GM10266 (cell line): ENCODE data around the gene NFASC.

Experiments
- DNase-seq: peaks from one replicate; pipeline ENCODE4 v3.0.0; 2012; ENCODE audit errors: extremely low spot score
- CTCF ChIP-seq: IDR thresholded peaks from 2 replicates; pipeline ENCODE4 v1.5.1; 2012; ENCODE audit warnings: mild to moderate bottlenecking, low read depth; ENCODE audit not compliant: control insufficient read depth, insufficient read depth; ENCODE audit errors: missing control alignments

The NFASC gene

DNA sequence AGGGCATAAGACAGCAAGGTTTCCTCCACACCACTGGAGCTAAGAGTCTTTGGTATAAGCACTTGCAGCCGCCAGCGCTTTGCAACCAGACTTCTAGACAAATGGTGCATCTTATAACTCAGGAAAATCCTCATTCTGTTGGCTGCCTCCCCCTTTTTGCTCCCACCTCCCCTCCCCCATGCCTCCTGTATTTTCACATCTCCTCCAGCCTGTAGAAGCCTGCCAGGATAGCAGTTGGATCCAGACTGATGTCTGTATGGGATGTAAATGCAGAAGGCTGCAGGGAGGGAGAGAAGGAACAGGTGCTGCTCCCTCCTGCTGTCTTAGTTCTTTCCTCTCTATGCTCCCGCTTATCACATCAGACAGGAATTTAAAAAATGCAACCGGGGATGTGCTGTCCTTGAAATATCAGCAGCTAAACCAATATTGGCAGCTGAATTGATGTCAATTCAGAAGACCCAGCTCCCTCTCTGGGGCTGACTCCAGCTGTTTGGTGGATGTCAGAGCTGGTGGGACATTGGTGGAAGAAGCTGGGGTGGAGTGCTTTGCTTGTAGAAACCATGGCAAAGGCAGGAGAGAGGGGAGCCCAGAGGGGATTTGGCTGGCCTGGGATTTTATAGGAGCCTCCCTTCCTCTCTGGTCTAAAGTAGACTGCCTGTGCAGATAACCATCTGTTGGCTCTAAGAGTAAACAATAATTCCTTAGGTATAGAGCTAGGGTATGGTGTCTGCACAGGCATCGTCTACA is 53.5 kb downstream of the NFASC start:
- no peak for DNase-seq
- TF ChIP-seq CTCF, result no peak

DNA sequence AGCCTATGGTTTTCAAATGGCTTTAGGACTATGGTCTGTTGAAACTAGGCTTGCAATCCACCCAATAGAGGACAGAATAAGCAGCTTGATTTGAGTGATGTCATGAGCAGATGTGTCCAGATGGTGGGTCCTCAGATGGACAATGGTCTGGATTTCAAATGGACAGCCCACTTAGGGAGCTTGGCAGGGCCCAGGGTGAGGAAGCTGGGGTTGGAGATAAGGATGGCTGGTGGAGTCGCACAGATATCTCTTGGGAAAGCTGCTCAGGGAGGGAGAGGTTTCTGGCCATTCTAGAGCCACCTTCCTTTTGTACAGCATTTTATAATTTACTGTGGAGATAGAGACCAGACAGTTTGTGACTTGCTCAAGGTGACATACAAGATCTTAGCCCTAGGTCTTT is 55.0 kb downstream of the NFASC start:
- DNase-seq, result no peak
- TF ChIP-seq CTCF, result no peak

DNA sequence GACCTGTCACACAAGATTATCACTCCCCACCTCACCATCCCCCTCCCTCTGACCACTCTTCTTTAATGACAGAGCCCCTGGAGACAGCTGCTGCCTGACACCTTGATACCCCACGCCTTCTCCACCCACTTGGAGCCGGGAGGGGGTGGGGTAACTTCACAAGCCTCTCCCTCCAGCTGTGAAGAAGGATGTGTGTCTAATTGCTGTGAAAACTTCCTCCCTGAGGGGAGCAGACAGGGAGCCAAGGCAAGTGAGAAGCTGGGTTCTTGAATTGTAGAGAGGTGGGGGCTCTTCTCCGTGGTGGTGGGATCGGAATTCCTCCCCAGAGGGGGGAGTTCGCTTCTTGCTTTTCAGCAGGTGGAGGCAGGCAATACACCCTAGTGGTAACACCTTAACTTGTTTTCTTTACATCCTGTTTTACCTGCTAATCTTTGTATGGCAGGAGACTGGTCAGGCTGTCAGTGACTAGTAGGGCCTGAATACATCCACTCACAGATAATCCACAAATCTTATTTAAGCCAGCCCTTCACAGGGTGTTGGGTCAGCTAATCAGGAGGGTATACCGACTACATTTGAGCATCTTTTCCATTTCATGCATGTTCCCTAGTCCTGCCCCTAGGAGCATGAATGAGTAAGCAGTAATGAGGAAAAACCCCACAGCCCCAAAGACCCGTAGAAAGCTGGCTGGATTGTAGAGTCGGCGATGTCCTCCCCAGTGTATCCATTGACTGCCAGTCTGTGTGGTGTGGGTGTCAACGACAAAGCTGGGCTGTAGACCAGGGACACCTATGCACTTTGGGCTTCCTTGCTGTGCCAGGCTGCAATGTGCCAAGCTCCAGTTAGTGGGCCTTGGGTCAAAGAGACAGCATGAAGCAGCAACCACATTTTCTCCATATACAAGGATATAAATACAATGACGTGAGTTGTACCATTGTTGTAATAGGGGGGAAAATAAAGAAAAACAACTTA is 57.3 kb downstream of the NFASC start:
- TF ChIP-seq CTCF, result no peak
- no peak for DNase-seq

DNA sequence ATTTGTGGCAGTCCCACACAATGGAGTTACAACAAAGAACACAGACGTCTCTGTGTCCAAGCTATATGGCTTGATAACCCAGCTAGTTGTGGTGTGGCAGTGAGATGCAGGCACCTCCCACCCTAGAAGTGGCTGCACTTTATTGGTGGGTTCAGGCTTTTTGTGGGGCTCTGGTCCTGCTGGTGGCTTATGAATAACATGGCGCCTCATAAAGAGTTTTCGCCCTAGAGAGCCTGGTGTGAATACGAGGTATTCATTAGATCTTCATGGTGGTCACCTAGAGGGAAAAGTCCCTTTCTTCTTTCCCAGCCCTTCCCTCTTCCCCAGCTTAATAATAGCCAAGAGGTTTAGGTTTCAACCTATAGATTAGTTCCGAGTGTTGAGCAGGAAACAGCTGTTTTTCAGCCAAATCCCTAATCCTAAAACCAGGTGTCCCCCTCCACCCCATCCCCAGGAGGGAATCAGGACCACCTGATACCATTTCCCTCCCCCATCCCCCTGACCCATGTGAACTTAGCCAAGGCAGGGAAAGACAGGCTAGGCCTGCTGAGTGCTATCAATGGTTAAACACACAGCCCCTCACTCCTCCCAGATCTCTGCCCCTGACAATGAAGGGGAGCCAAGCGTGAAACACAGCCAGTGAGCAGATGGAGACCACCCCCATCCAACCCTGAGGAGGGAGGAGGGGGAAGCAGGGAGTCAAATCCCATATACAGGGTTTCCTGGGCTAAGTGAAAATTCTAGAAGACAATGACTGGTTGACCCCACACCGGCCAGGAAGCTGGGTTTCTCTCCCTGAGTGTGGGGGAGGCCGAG is 58.2 kb downstream of the NFASC start:
- no peak for TF ChIP-seq CTCF

GRCh38 chr1:204929487-204930154 is 59.0 kb downstream of the NFASC start:
- no peak for TF ChIP-seq CTCF
- DNase-seq, result no peak

More for the DNA sequence above, 58.2 kb downstream of the NFASC start:
- no peak for DNase-seq

- no peak for DNase-seq
- TF ChIP-seq CTCF, result no peak
Measured at GRCh38 chr1:204930155-204930523, 59.5 kb downstream of the NFASC start.
